ENCODE data around the gene CHCHD5. TPM values are rescaled to one million over a fixed set of nuclear protein-coding genes. Genes with fewer than 3 reads are reported as not detected.

Gene CHCHD5
- total RNA-seq, 2 donors from 2014 or later: 30.4 to 41.8 TPM

- ATAC-seq (replicated peaks in 1 of 2) (no peak), DNase-seq (no peak)
- H3K36me3 Mint-ChIP-seq (ENCODE audit: insufficient read depth in 2 of 2): peaks cover 17 to 57% of the 10 kb centered on the region in 2 donors
- no peaks in the 10 kb centered on the region for H3K4me1 Mint-ChIP-seq (ENCODE audit: low read depth)
- H3K27ac Mint-ChIP-seq: no peak overlapping the region
- H3K9me3 Mint-ChIP-seq: no peaks in the 10 kb centered on the region
- H3K27me3 Mint-ChIP-seq (ENCODE audit: low read depth): no peaks in the 10 kb centered on the region
- H3K4me3 Mint-ChIP-seq: no peak overlapping the region
Observed at GRCh38 chr2:112572005-112572404, 12.4 kb upstream of the CHCHD5 start.

GRCh38 chr2:112577756-112578155 lies 6.7 kb upstream of the CHCHD5 start:
- H3K27me3 Mint-ChIP-seq (ENCODE audit: low read depth): no peaks in the 10 kb centered on the region
- no peak for DNase-seq
- no peak overlapping the region for H3K4me3 Mint-ChIP-seq
- no peak for ATAC-seq (replicated peaks in 1 of 2)
- no peaks in the 10 kb centered on the region for H3K9me3 Mint-ChIP-seq
- peaks cover 2 to 11% of the 10 kb centered on the region in 2 donors for H3K36me3 Mint-ChIP-seq (ENCODE audit: insufficient read depth in 2 of 2)
- H3K27ac Mint-ChIP-seq: no peak overlapping the region
- peaks cover 8% of the 10 kb centered on the region for H3K4me1 Mint-ChIP-seq (ENCODE audit: low read depth)

- no peak for DNase-seq
- Mint-ChIP-seq H3K36me3 (ENCODE audit: insufficient read depth in 2 of 2) (peaks cover 5 to 6% of the 10 kb centered on the region in 2 donors), H3K27ac (no peak overlapping the region)
Observed at GRCh38 chr2:112579241-112579640, 5.2 kb upstream of the CHCHD5 start.

GRCh38 chr2:112580084-112580483 lies 4.3 kb upstream of the CHCHD5 start:
- Mint-ChIP-seq H3K27ac (no peak overlapping the region), H3K36me3 (ENCODE audit: insufficient read depth in 2 of 2) (peaks cover 5 to 6% of the 10 kb centered on the region in 2 donors), H3K4me1 (ENCODE audit: low read depth) (peaks cover 25% of the 10 kb centered on the region), H3K27me3 (ENCODE audit: low read depth) (no peaks in the 10 kb centered on the region), H3K4me3 (no peak overlapping the region), H3K9me3 (peaks cover 0 to 3% of the 10 kb centered on the region in 2 donors)
- ATAC-seq (replicated peaks in 1 of 2): no peak
- no peak for DNase-seq

More at GRCh38 chr2:112579241-112579640, 5.2 kb upstream of the CHCHD5 start:
- ATAC-seq (replicated peaks in 1 of 2): no peak
- Mint-ChIP-seq H3K4me3 (no peak overlapping the region), H3K27me3 (ENCODE audit: low read depth) (no peaks in the 10 kb centered on the region), H3K9me3 (peaks cover 0 to 3% of the 10 kb centered on the region in 2 donors), H3K4me1 (ENCODE audit: low read depth) (peaks cover 19% of the 10 kb centered on the region)

GRCh38 chr2:112582314-112582746 lies 2.1 kb upstream of the CHCHD5 start:
- Mint-ChIP-seq H3K36me3 (ENCODE audit: insufficient read depth in 2 of 2) (peaks cover 10 to 11% of the 10 kb centered on the region in 2 donors), H3K4me3 (peak overlapping the region; percentile 25 to 96), H3K27me3 (ENCODE audit: low read depth) (no peaks in the 10 kb centered on the region), H3K4me1 (ENCODE audit: low read depth) (peaks cover 44% of the 10 kb centered on the region), H3K27ac (peak overlapping the region; percentile 15), H3K9me3 (peaks cover 0 to 3% of the 10 kb centered on the region in 2 donors)
- DNase-seq (peak; percentile 37 to 50), ATAC-seq (replicated peaks in 1 of 2) (peak; percentile 2 to 7)

- H3K27ac Mint-ChIP-seq: peak overlapping the region; percentile 98
- DNase-seq (peak in 1 of 2 donors; percentile 3), ATAC-seq (replicated peaks in 1 of 2) (no peak)
- H3K36me3 Mint-ChIP-seq (ENCODE audit: insufficient read depth in 2 of 2): peaks cover 13% of the 10 kb centered on the region in 2 donors
- H3K27me3 Mint-ChIP-seq (ENCODE audit: low read depth): no peaks in the 10 kb centered on the region
- H3K4me3 Mint-ChIP-seq: peak overlapping the region; percentile 95 to 96
- peaks cover 44% of the 10 kb centered on the region for H3K4me1 Mint-ChIP-seq (ENCODE audit: low read depth)
- peaks cover 0 to 3% of the 10 kb centered on the region in 2 donors for H3K9me3 Mint-ChIP-seq
Observed at GRCh38 chr2:112583497-112584133, 794 bp upstream of the CHCHD5 start.

GRCh38 chr2:112584891-112585250 lies 462 bp downstream of the CHCHD5 start:
- Mint-ChIP-seq H3K27me3 (ENCODE audit: low read depth) (no peaks in the 10 kb centered on the region), H3K4me3 (peak overlapping the region; percentile 95 to 96), H3K4me1 (ENCODE audit: low read depth) (peaks cover 44% of the 10 kb centered on the region), H3K36me3 (ENCODE audit: insufficient read depth in 2 of 2) (peaks cover 13 to 18% of the 10 kb centered on the region in 2 donors), H3K27ac (peak overlapping the region; percentile 98), H3K9me3 (peaks cover 0 to 3% of the 10 kb centered on the region in 2 donors)
- no peak for ATAC-seq (replicated peaks in 1 of 2)
- peak in 1 of 2 donors; percentile 4 for DNase-seq

- Mint-ChIP-seq H3K27ac (peak overlapping the region; percentile 98), H3K9me3 (peaks cover 0 to 3% of the 10 kb centered on the region in 2 donors), H3K4me3 (peak overlapping the region; percentile 95 to 96), H3K4me1 (ENCODE audit: low read depth) (peaks cover 44% of the 10 kb centered on the region), H3K27me3 (ENCODE audit: low read depth) (no peaks in the 10 kb centered on the region), H3K36me3 (ENCODE audit: insufficient read depth in 2 of 2) (peaks cover 13 to 18% of the 10 kb centered on the region in 2 donors)
- ATAC-seq (replicated peaks in 1 of 2) (no peak), DNase-seq (no peak)
Observed at GRCh38 chr2:112585400-112585799, 991 bp downstream of the CHCHD5 start.

GRCh38 chr2:112585873-112586464 lies 1.6 kb downstream of the CHCHD5 start:
- Mint-ChIP-seq H3K4me1 (ENCODE audit: low read depth) (peaks cover 44% of the 10 kb centered on the region), H3K27ac (peak overlapping the region; percentile 98), H3K36me3 (ENCODE audit: insufficient read depth in 2 of 2) (peaks cover 13 to 18% of the 10 kb centered on the region in 2 donors), H3K9me3 (peaks cover 0 to 3% of the 10 kb centered on the region in 2 donors), H3K27me3 (ENCODE audit: low read depth) (no peaks in the 10 kb centered on the region), H3K4me3 (peak overlapping the region; percentile 95 to 96)
- ATAC-seq (replicated peaks in 1 of 2): no peak
- DNase-seq: no peak

GRCh38 chr2:112588611-112589045 lies 4.2 kb downstream of the CHCHD5 start:
- Mint-ChIP-seq H3K4me3 (no peak overlapping the region), H3K27ac (no peak overlapping the region), H3K27me3 (ENCODE audit: low read depth) (no peaks in the 10 kb centered on the region), H3K9me3 (peaks cover 0 to under 1% of the 10 kb centered on the region in 2 donors), H3K36me3 (ENCODE audit: insufficient read depth in 2 of 2) (peaks cover 11 to 20% of the 10 kb centered on the region in 2 donors), H3K4me1 (ENCODE audit: low read depth) (peaks cover 27% of the 10 kb centered on the region)
- DNase-seq (no peak), ATAC-seq (replicated peaks in 1 of 2) (no peak)

GRCh38 chr2:112591413-112591812 lies 7.0 kb downstream of the CHCHD5 start:
- H3K36me3 Mint-ChIP-seq (ENCODE audit: insufficient read depth in 2 of 2): peaks cover 9 to 19% of the 10 kb centered on the region in 2 donors
- H3K27me3 Mint-ChIP-seq (ENCODE audit: low read depth): no peaks in the 10 kb centered on the region
- DNase-seq (no peak), ATAC-seq (replicated peaks in 1 of 2) (no peak)
- peaks cover 9% of the 10 kb centered on the region for H3K4me1 Mint-ChIP-seq (ENCODE audit: low read depth)
- no peaks in the 10 kb centered on the region for H3K9me3 Mint-ChIP-seq
- H3K4me3 Mint-ChIP-seq: no peak overlapping the region
- H3K27ac Mint-ChIP-seq: no peak overlapping the region

GRCh38 chr2:112593736-112594135 lies 9.3 kb downstream of the CHCHD5 start:
- ATAC-seq (replicated peaks in 1 of 2): no peak
- H3K27ac Mint-ChIP-seq: no peak overlapping the region
- no peaks in the 10 kb centered on the region for H3K4me1 Mint-ChIP-seq (ENCODE audit: low read depth)
- no peak for DNase-seq
- H3K36me3 Mint-ChIP-seq (ENCODE audit: insufficient read depth in 2 of 2): peaks cover 0 to 6% of the 10 kb centered on the region in 2 donors
- H3K9me3 Mint-ChIP-seq: no peaks in the 10 kb centered on the region
- H3K27me3 Mint-ChIP-seq (ENCODE audit: low read depth): no peaks in the 10 kb centered on the region
- H3K4me3 Mint-ChIP-seq: no peak overlapping the region

- DNase-seq (no peak), ATAC-seq (replicated peaks in 1 of 2) (no peak)
- H3K36me3 Mint-ChIP-seq (ENCODE audit: insufficient read depth in 2 of 2): peaks cover 0 to 2% of the 10 kb centered on the region in 2 donors
- H3K27me3 Mint-ChIP-seq (ENCODE audit: low read depth): no peaks in the 10 kb centered on the region
- H3K4me1 Mint-ChIP-seq (ENCODE audit: low read depth): peaks cover 7% of the 10 kb centered on the region
- H3K9me3 Mint-ChIP-seq: no peaks in the 10 kb centered on the region
- H3K4me3 Mint-ChIP-seq: no peak overlapping the region
- H3K27ac Mint-ChIP-seq: no peak overlapping the region
Observed at GRCh38 chr2:112597537-112598322, 13.3 kb downstream of the CHCHD5 start.
